Heart left ventricle (tissue), 13 donors: ENCODE data around the gene XRCC5.

Experiments
- POLR2A ChIP-seq, 2 donors: fragments of 450-650 bp; IDR thresholded peaks; one replicate each; pipeline ENCODE4 v1.6.1; 2017; ENCODE audit warnings: antibody characterized with exemption in 2 of 2, mild to moderate bottlenecking in 2 of 2, moderate library complexity in 2 of 2
- TF ChIP-seq, protein P1 (sequence below), 12 donors: fragments of 200-600 bp; sonication (generic) in 4 of 12; IDR thresholded peaks; one replicate each; pipeline versions ENCODE4 v1.5.0 to v1.8.0; 2018 to 2022; ENCODE audit warnings: antibody characterized with exemption in 12 of 12, mild to moderate bottlenecking in 5 of 12
- donor health status: ischemic (EF 13 %, LVEDD 7.1; RV severe dilation, severe dysfunction).
- donor health status: DM: no; HTN: yes; CAD: no.
- donor health status: DM: no; HTN: no; CAD: no.
- donor health status: ischemic (EF 25% LVEDD 6.9; RV normal size, moderate dysfunction).
- donor health status: ischemic (EF 25% LVEDD 5.7; RV mildly dilated, moderate dysfunction).
- donor health status: ischemic (EF 35%, LVEDD 5.7; RV mildly dilated, moderate dysfunction).
- donor health status: nonischemic (EF 11% LVEDD 7.7; RV severe dilation, severe dysfunction).
- donor health status: DM: yes; HTN: yes; CAD: no.
- donor health status: PGD.
- donor health status: ischemic (EF 29% LVEDD 5.4; RV normal size, mild dysfunction).
- donor health status: nonischemic (EF 23%, LVEDD 6.1; RV moderate dilation, normal function).

DNA sequence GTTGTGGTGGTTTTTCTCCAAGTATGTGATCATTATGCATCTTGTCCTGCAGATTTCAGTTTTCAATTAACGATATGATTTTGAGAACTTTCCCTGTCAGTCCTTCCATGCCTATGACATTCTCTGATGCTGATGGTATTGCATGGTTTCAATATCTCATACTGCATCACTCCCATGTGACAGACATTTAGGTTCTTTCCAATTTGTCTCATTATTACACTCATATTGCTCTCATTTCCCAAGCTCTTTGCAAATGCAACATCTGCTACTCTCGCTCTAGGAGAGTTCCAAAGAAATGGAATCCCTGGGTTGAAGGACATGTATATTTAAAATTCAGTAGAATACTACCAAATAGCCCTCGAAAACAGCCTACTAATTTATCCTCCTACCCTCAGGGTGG lies 137.6 kb downstream of the XRCC5 start:
- TF ChIP-seq, protein P1, sequence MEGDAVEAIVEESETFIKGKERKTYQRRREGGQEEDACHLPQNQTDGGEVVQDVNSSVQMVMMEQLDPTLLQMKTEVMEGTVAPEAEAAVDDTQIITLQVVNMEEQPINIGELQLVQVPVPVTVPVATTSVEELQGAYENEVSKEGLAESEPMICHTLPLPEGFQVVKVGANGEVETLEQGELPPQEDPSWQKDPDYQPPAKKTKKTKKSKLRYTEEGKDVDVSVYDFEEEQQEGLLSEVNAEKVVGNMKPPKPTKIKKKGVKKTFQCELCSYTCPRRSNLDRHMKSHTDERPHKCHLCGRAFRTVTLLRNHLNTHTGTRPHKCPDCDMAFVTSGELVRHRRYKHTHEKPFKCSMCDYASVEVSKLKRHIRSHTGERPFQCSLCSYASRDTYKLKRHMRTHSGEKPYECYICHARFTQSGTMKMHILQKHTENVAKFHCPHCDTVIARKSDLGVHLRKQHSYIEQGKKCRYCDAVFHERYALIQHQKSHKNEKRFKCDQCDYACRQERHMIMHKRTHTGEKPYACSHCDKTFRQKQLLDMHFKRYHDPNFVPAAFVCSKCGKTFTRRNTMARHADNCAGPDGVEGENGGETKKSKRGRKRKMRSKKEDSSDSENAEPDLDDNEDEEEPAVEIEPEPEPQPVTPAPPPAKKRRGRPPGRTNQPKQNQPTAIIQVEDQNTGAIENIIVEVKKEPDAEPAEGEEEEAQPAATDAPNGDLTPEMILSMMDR (IDR thresholded peaks at IDR 0.05) = no peak
- no peak for TF ChIP-seq POLR2A (IDR thresholded peaks at IDR 0.05)
